Left ventricle myocardium inferior (tissue), 1 donor: ENCODE results near the gene DLGAP3. TPM values are rescaled to one million over a fixed set of nuclear protein-coding genes. Genes with fewer than 3 reads are reported as not detected.

Experiments used
- DNase-seq: peaks from one replicate; pipeline ENCODE4 v3.0.0-alpha.2; 2020
- H3K27ac ChIP-seq: fragments of 200-600 bp; replicated peaks from 2 replicates; pipeline ENCODE4 v1.8.0; 2021
- H3K27me3 ChIP-seq: fragments of 200-600 bp; 2 replicates; pipeline ENCODE4 v1.8.0; 2021; ENCODE audit warnings: low read depth
- H3K36me3 ChIP-seq: fragments of 200-600 bp; 2 replicates; pipeline ENCODE4 v1.8.0; 2021
- H3K4me1 ChIP-seq: fragments of 200-600 bp; 2 replicates; pipeline ENCODE4 v1.8.0; 2021
- H3K4me3 ChIP-seq: fragments of 200-600 bp; 2 replicates; pipeline ENCODE4 v1.8.0; 2021; ENCODE audit warnings: mild to moderate bottlenecking, moderate library complexity
- H3K9me3 ChIP-seq: fragments of 200-600 bp; replicated peaks from 2 replicates; pipeline ENCODE4 v1.8.0; 2021
- intact Hi-C: fragments of 100-400 bp; cut with micrococcal nuclease; formaldehyde crosslinking; loops from one replicate; pipeline ENCODE4 v1.11.0; 2022
- total RNA-seq: library from RNA; stranded (reverse); fragmentation: NEBNext Ultra II Directional; extraction: Animal tissue kit (Norgen Biotek cat#: 25700); gene quantifications from one replicate; pipeline ENCODE4 v1.2.1, GENCODE V29; 2021
- TF ChIP-seq, protein P1 (sequence below): fragments of 200-600 bp; IDR thresholded peaks from 2 replicates; pipeline ENCODE4 v1.8.0; 2021; ENCODE audit warnings: antibody characterized with exemption, mild to moderate bottlenecking, borderline replicate concordance
- donor health status: DM: no; HTN: yes; CAD: no; lungs with severe emphysema.

DLGAP3 gene
- total RNA-seq, 1 donor from 2014 or later, result 0.05 TPM

DNA sequence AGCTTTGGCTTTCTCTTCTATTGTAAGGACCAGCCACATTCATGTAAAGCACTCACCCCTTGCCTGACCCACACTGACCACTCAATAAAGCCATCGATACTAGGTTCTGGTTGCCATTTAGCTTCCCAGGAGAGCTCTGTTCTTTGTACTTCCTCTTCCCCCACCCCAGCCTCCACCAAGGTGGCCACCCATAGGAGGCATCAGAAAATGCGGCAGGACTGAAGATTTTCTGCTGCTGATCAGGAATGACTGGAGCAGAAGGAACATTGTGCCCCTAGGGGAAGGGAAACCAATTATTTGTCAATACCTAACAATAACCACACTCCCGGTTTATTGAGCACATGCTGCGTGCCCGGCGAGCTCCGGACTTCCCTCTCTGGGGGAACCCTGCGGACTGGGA is 64.7 kb downstream of the DLGAP3 start:
- H3K27me3 ChIP-seq, result no peaks in the 10 kb centered on the region
- DNase-seq, result no peak
- peaks cover 25% of the 10 kb centered on the region for H3K4me1 ChIP-seq
- intact Hi-C loops, result no loop called here
- H3K4me3 ChIP-seq, result no peak overlapping the region
- H3K9me3 ChIP-seq, result no peaks in the 10 kb centered on the region
- TF ChIP-seq, protein P1, sequence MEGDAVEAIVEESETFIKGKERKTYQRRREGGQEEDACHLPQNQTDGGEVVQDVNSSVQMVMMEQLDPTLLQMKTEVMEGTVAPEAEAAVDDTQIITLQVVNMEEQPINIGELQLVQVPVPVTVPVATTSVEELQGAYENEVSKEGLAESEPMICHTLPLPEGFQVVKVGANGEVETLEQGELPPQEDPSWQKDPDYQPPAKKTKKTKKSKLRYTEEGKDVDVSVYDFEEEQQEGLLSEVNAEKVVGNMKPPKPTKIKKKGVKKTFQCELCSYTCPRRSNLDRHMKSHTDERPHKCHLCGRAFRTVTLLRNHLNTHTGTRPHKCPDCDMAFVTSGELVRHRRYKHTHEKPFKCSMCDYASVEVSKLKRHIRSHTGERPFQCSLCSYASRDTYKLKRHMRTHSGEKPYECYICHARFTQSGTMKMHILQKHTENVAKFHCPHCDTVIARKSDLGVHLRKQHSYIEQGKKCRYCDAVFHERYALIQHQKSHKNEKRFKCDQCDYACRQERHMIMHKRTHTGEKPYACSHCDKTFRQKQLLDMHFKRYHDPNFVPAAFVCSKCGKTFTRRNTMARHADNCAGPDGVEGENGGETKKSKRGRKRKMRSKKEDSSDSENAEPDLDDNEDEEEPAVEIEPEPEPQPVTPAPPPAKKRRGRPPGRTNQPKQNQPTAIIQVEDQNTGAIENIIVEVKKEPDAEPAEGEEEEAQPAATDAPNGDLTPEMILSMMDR, result no peak
- H3K27ac ChIP-seq, result no peak overlapping the region
- H3K36me3 ChIP-seq, result no peaks in the 10 kb centered on the region

DNA sequence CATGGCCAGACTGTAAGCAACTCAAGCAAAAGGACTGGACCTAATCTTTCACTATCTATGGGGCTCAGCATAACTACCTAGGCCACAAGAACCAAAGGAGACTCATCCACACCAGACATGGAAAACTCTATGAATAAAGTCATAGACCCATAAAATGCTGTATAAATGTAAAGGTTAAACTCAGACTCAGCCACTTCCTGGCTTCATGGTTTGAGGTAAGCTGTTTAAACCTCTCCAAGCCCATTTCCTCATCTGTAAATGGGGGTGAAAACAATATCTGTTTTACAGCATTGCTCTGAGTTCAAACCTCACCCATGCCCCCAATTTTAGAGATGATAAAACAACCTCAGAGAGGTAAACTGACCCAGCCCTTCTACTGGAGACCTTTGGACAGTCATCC is 65.9 kb downstream of the DLGAP3 start:
- H3K27ac ChIP-seq, result no peak overlapping the region
- H3K4me3 ChIP-seq, result no peak overlapping the region
- H3K4me1 ChIP-seq, result peaks cover 35% of the 10 kb centered on the region
- H3K9me3 ChIP-seq, result no peaks in the 10 kb centered on the region
- DNase-seq, result no peak
- no peaks in the 10 kb centered on the region for H3K36me3 ChIP-seq
- intact Hi-C loops, result no loop called here
- no peaks in the 10 kb centered on the region for H3K27me3 ChIP-seq
- TF ChIP-seq, protein P1, result no peak

DNA sequence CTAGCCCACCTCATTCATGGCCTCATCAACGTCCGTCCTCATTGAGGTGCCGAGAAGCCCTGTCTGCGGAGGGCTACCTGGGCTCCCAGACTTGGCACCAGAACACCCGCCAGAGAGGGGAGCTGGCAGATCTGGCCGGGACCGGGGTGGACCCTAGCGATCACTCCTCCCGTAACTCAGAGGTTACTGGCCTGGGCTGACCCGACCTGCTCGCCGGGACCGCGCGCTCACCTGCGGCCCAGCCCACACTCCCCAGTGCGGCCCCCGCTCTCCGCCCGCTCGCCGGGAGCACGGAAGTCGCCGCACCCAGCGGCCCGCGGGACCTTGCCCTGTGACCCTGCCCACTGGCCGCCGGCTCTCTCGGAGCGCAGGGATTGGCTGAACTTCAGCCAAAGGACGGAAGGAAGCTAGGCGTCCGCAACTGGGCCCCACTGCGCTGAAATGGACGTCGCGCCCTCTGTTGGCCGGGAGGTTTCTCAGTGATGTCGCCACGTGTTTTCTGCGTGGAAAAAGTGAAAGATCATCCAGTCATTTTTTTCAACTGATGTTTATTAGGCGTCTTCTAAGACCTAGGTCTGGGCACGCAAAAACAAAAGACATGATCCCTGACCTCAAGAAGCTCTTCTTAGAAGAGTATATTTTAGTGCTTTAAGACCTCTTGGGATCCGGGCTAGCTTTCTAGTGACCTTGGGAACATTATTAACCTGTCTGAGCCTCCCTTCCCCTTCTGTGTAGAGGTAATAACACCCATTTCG is 69.8 kb downstream of the DLGAP3 start, which contains the start of gene SMIM12:
TSS of gene SMIM12 (minus strand) at position 304 of the 755 bp plus-strand sequence. CDS start 3,772 bp downstream, outside the sequence.
- Histone ChIP-seq H3K9me3 (no peaks in the 10 kb centered on the region), H3K27me3 (no peaks in the 10 kb centered on the region), H3K27ac (peak within 1 kb of the TSS; percentile 95), H3K4me3 (peak within 1 kb of the TSS; percentile 98), H3K4me1 (peaks cover 43% of the 10 kb centered on the region), H3K36me3 (peaks cover 16% of the 10 kb centered on the region)
- intact Hi-C loops, result no loop called here
- TF ChIP-seq, protein P1, result peak; percentile 92
- DNase-seq, result peak; percentile 95

DNA sequence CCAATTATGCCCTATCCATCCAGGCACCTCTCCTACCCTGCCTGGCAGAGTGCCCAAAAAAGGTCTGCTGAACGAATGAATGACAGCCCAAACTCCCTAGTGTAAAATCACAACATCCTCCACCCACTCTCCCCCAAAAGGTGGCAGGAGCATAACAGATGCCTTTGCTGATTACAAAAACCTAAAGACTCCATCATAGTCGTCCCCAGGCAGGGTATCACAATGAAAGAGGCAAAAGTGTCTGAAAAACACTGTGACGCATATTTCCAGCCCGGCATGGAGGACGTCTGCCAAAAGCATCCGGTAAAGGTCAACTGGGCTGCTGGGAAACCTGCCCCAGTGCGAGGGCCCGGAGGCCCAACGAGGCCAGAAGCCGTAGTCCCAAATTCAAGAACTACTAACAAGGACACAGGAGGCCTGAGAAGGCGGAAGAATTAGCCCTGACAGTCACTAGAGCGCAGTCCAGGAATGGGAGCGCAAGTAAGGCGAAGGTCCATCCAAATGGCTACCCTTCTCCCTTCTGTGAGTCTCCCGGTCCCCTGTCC is 70.5 kb downstream of the DLGAP3 start:
- TF ChIP-seq, protein P1, result no peak
- H3K36me3 ChIP-seq, result peaks cover 22% of the 10 kb centered on the region
- intact Hi-C loops, result no loop called here
- H3K4me3 ChIP-seq, result peak overlapping the region; percentile 98
- H3K27ac ChIP-seq, result peak overlapping the region; percentile 95
- no peaks in the 10 kb centered on the region for H3K27me3 ChIP-seq
- no peak for DNase-seq
- H3K4me1 ChIP-seq, result peaks cover 43% of the 10 kb centered on the region
- no peaks in the 10 kb centered on the region for H3K9me3 ChIP-seq

DNA sequence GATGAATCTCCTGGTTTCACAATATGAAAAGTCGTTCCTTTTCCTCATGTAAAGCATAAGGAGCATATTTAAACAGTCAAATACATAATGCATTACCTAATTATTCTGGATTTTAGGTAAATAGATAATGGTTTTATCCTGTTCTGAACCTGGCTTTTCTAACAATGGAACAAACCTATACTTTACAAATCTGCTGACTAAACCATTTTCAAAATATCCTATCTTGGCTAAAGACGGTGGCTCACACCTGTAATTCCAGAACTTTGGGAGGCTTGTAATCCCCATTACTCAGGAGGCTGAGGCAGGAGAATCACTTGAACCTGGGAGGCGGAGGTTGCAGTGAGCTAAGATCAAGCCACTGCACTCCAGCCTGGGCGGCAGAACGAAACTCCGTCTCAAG is 72.8 kb downstream of the DLGAP3 start:
- intact Hi-C loops, result no loop called here
- Histone ChIP-seq H3K9me3 (no peaks in the 10 kb centered on the region), H3K27ac (no peak overlapping the region), H3K27me3 (no peaks in the 10 kb centered on the region), H3K36me3 (peaks cover 33% of the 10 kb centered on the region), H3K4me1 (peaks cover 63% of the 10 kb centered on the region), H3K4me3 (no peak overlapping the region)
- TF ChIP-seq, protein P1, result no peak
- no peak for DNase-seq
